ENCODE results near the gene ZNF106.

ZNF106 gene

DNA sequence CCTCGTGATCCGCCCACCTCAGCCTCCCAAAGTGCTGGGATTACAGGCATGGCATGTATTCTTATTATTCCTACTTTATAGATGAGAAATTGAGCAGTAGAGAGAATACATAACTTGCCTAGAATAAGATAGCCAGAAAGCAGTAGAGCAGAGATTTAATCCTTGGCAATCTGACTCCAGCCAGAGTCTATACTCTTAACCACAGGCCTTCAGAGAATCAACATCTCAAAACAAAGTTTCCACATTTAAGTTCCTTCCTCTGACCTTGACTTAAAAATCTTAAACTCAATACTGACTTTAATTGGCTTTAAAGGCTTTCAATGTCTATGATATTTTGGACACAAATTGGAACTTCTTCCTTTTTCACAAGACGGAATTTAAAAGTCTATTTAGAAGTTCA, 37.1 kb downstream of the ZNF106 start:
- no peak for DNase-seq

DNA sequence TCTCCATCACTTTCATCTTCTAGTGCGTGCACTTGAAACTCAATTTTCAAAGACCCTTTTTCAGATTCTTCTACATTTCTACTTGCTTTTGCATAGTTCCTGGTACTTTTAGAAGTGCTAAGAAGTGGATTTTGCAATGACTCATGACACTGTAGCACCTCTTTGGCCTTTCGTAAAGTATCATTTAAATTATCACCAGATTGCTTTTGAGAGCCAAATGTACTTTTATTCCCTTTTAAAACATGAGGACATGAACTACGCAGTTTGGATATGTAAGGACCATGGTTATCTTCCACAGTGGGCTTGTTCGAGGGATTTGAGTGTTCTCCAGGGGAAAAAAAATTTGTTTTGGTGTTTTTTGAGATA, 40.5 kb downstream of the ZNF106 start:
- H3K4me1 Mint-ChIP-seq (ENCODE audit: low read depth): no peaks in the 10 kb centered on the region
- no peak overlapping the region for H3K27ac Mint-ChIP-seq
- no peaks in the 10 kb centered on the region for H3K9me3 Mint-ChIP-seq
- no peak overlapping the region for H3K4me3 Mint-ChIP-seq
- DNase-seq: no peak
- H3K27me3 Mint-ChIP-seq: no peaks in the 10 kb centered on the region
- peaks cover 75% of the 10 kb centered on the region for H3K36me3 Mint-ChIP-seq (ENCODE audit: low read depth)

More for the DNA sequence above, 37.1 kb downstream of the ZNF106 start:
- Mint-ChIP-seq H3K9me3 (no peaks in the 10 kb centered on the region), H3K27me3 (no peaks in the 10 kb centered on the region), H3K4me1 (ENCODE audit: low read depth) (peaks cover 4% of the 10 kb centered on the region), H3K27ac (no peak overlapping the region), H3K4me3 (no peak overlapping the region), H3K36me3 (ENCODE audit: low read depth) (peaks cover 52% of the 10 kb centered on the region)

DNA sequence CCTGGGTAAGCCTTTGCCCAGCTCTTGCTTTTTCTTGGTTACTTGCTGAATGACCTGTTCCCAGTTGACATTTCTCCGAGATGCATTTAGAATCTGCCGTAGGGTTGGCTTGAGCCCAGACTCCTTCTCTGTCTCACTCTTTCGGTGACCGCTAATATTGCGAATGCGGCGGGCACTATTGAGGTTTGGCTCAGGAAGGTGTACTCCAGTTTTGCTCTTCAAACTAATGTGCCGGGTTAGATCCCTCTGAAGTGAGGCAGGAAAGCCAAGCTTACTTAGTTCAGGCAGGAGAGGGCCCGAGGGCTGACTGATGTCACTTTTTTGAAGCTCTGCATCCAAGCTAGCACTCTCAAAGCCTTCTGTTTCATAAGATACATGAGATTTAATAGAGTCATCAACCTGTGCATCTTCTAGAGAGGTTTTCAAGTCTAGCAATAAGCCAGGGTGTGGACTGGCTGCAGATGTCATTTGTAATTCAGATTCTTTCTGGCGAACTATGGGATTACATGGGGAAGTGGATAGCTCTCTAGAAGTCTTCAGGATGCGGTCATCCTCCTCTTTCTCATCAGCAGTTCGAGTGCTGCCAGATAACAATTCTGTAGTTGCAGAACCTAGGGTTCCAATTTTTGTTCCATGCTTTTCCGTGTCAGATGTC, 41.0 kb downstream of the ZNF106 start:
- Mint-ChIP-seq H3K27ac (no peak overlapping the region), H3K36me3 (ENCODE audit: low read depth) (peaks cover 78% of the 10 kb centered on the region), H3K9me3 (no peaks in the 10 kb centered on the region), H3K4me1 (ENCODE audit: low read depth) (no peaks in the 10 kb centered on the region), H3K27me3 (no peaks in the 10 kb centered on the region), H3K4me3 (no peak overlapping the region)
- DNase-seq: no peak

DNA sequence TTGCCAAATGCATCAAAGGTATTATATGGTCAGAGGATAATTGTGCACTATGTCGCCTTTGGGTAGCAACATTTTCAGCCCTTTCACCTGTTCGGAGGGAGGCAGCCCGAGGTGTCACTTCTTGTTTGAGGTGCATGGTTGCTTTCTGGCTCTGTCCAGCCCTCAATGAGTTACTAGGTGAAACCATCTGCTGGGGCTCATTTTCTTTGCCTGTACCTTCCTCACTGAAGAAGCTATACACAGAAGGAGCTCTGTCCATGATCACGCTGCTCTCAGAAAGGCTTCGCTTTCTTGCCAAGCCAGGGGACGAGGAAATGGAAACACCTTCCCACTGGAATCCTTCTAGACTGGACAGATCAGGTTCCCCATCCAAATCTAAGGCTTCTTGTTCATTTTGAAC, 42.7 kb downstream of the ZNF106 start:
- Mint-ChIP-seq H3K27ac (peak overlapping the region; percentile 12), H3K27me3 (no peaks in the 10 kb centered on the region), H3K36me3 (ENCODE audit: low read depth) (peaks cover 81% of the 10 kb centered on the region), H3K4me3 (no peak overlapping the region), H3K9me3 (no peaks in the 10 kb centered on the region), H3K4me1 (ENCODE audit: low read depth) (no peaks in the 10 kb centered on the region)
- no peak for DNase-seq

DNA sequence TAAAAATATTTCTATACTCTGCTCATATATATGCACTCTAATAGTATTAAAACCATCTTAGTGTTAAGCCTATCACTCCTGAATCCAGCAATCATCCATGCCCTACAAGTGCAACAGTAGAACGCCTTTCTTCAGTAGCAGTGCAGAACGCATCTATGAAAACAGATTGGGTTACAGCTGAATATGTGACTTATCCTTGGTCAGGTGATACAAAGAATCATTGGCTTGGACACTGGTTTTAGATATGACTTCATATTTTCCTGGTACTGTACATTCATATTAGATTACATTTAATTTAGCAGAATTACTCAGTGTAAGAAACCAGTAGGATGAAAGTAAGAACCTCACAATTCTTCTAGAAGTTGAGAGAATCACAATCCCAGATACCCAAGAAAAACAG, 43.3 kb downstream of the ZNF106 start:
- peaks cover 83% of the 10 kb centered on the region for H3K36me3 Mint-ChIP-seq (ENCODE audit: low read depth)
- no peaks in the 10 kb centered on the region for H3K9me3 Mint-ChIP-seq
- no peak for DNase-seq
- H3K27ac Mint-ChIP-seq: peak overlapping the region; percentile 12
- no peaks in the 10 kb centered on the region for H3K27me3 Mint-ChIP-seq
- H3K4me3 Mint-ChIP-seq: no peak overlapping the region
- H3K4me1 Mint-ChIP-seq (ENCODE audit: low read depth): no peaks in the 10 kb centered on the region

DNA sequence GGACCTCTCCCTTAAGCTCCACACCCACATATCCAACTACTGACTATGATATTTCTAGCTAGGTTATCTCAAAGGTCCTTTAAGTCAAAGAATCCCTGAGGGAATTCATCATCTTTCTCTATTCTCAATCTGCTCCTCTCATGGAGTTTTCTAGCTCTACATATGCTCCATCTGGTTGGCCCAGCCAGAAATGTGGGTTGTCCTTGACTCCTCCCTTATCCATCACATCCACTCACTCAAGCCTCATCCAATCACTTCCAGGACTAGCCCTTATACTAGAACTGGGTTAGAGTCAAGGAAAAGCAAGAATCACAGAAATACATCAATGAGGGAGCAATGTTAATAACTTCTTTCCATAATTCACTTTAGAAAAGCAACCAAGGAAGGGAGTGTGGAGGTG, 45.4 kb downstream of the ZNF106 start:
- H3K4me3 Mint-ChIP-seq: no peak overlapping the region
- no peak for DNase-seq
- no peak overlapping the region for H3K27ac Mint-ChIP-seq
- H3K9me3 Mint-ChIP-seq: no peaks in the 10 kb centered on the region
- no peaks in the 10 kb centered on the region for H3K27me3 Mint-ChIP-seq
- H3K4me1 Mint-ChIP-seq (ENCODE audit: low read depth): no peaks in the 10 kb centered on the region
- H3K36me3 Mint-ChIP-seq (ENCODE audit: low read depth): peaks cover 80% of the 10 kb centered on the region

DNA sequence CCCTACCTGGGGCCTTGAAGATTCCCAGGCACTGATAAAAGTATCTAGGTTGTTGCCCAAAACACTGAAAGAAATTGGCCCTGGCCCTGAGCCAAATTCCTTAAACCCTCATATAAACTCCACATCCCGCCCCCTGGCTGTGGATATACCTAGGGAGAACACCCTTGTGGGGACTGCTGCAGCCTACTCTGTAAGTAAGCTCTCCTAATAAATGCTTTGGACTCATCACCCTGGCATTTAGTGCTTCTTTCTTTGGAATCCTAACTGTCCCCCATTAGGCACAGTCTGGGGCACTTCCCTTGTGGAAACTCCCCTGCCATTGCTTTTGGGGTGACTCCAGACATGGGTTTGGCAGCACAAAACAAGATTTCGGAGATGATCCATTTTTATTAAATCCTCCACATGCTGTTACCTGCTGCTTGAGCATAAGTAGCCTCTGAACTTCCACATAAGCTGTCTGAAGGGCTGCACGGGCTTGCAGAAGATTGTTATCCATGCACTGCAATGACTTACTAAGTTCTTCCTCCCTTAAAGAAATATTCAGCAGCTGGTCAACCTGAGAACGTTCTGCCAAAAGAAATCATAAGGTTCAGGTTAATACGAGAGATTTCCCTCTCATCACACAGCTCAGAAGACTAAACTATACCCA, 46.4 kb downstream of the ZNF106 start:
- peaks cover 76% of the 10 kb centered on the region for H3K36me3 Mint-ChIP-seq (ENCODE audit: low read depth)
- DNase-seq: no peak
- no peak overlapping the region for H3K27ac Mint-ChIP-seq
- H3K4me3 Mint-ChIP-seq: no peak overlapping the region
- H3K4me1 Mint-ChIP-seq (ENCODE audit: low read depth): no peaks in the 10 kb centered on the region
- no peaks in the 10 kb centered on the region for H3K27me3 Mint-ChIP-seq
- no peaks in the 10 kb centered on the region for H3K9me3 Mint-ChIP-seq

DNA sequence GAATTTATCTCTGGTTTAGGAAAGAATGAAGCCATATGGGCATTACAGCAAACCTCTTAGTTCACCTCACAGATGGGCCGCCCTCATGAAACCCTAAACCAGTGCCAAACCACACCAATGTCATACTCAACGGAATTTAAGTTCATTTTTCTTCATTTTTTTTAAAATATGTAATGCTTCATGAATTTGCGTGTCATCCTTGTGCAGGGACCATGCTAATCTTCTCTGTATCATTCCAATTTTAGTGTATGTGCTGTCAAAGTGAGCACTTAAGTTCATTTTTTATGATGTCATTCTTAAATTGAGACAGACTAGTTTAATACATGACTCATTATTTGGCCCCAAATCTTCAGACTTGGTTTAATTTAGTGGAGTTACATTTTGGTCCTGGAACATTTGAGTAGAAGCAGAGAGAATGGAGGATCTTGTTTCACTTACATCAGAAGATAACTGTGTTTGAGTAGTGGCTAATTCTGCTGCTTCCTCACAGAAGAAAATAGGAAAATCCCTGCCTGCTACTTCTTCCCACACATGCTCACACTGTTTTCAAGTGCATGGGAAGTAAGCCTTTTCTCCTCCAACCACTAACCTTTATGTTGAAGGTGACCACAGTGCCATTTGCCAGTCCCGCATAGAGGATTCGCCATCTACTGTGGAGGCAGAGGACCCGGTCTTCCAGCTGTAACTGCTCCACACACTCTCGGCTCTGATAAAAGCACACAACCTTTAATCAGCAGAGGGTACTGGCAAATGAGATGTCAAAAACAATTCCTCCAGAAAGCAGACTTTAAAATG, 63.3 kb downstream of the ZNF106 start:
- Mint-ChIP-seq H3K27ac (peak overlapping the region; percentile 86), H3K36me3 (ENCODE audit: low read depth) (peaks cover 90% of the 10 kb centered on the region), H3K4me3 (no peak overlapping the region), H3K9me3 (no peaks in the 10 kb centered on the region), H3K27me3 (no peaks in the 10 kb centered on the region), H3K4me1 (ENCODE audit: low read depth) (peaks cover 6% of the 10 kb centered on the region)
- no peak for DNase-seq

DNA sequence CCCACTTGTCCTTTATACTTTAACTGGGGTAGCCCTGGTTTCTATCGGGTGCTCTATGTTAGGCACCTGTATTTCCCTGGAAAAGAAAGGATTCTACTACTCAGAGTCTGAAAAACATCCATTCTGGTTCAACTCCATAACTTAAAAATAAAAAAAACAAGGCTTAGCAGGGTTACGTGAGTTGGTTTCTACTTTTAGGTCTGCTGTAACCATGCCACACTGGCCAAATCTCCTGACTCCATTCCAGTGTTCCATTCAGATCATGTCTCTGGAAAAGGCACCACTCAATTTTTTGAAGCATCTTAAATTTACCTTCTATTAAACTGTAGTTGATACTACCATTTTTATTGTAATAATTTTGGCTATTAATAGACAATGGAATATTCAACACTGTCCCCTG, 69.6 kb downstream of the ZNF106 start:
- DNase-seq: no peak
- H3K36me3 Mint-ChIP-seq (ENCODE audit: low read depth): peaks cover 94% of the 10 kb centered on the region
- H3K4me1 Mint-ChIP-seq (ENCODE audit: low read depth): no peaks in the 10 kb centered on the region
- no peaks in the 10 kb centered on the region for H3K27me3 Mint-ChIP-seq
- H3K27ac Mint-ChIP-seq: peak overlapping the region; percentile 16
- no peak overlapping the region for H3K4me3 Mint-ChIP-seq
- no peaks in the 10 kb centered on the region for H3K9me3 Mint-ChIP-seq

DNA sequence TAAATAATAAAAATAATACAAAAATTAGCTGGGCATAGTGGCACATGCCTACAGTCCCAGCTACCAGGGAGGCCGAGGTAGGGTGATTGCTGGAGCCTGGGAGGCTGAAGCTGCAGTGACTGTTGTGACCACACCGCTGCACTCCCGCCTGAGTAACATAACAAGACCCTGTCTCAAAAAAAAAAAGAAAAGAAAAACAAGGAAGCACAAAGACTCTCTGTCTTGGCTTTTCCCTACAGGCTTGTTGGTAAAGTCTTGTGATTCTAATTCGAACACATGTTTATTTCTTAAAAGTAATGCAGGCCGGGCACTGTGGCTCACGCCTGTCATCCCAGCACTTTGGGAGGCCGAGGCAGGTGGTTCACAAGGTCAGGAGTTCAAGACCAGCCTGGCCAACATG, 71.6 kb downstream of the ZNF106 start:
- Mint-ChIP-seq H3K27ac (no peak overlapping the region), H3K4me1 (ENCODE audit: low read depth) (no peaks in the 10 kb centered on the region), H3K27me3 (no peaks in the 10 kb centered on the region), H3K9me3 (no peaks in the 10 kb centered on the region), H3K4me3 (no peak overlapping the region), H3K36me3 (ENCODE audit: low read depth) (peaks cover 93% of the 10 kb centered on the region)
- no peak for DNase-seq

DNA sequence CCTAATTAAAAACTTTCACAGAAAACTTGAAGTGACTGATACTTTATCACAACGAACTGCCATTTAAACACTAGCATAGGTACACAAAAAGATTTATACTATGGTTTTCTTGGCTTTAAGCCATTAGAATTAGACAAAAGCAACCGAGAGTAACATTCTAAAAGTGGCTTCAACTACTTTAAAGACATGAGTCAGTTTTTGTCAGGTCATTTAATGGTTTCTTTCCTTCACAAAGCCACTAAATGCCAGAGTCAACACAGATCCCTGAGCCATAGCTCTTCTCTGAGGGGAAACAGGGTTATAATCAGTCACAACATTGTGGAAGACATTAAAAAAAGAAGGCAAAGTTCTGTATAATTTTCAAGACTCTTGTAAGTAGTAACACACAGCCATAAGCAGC, 77.0 kb downstream of the ZNF106 start:
- Mint-ChIP-seq H3K36me3 (ENCODE audit: low read depth) (peaks cover 84% of the 10 kb centered on the region), H3K4me3 (no peak overlapping the region), H3K27me3 (no peaks in the 10 kb centered on the region), H3K9me3 (no peaks in the 10 kb centered on the region), H3K4me1 (ENCODE audit: low read depth) (no peaks in the 10 kb centered on the region), H3K27ac (peak overlapping the region; percentile 26)
- no peak for DNase-seq

DNA sequence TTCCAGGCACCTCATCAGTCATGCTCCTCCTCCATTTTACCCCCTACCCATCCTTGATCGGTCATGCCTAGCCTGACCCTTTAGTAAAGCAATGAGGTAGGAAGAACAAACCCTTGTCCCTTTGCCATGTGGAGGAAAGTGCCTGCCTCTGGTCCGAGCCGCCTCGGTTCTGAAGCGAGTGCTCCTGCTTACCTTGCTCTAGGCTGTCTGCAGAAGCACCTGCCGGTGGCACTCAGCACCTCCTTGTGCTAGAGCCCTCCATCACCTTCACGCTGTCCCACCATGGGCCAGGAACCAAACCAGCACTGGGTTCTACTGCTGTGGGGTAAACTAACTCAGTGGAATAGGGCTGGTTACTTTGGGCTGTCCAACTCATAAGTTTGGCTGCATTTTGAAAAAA, 79.1 kb downstream of the ZNF106 start:
- no peaks in the 10 kb centered on the region for H3K4me1 Mint-ChIP-seq (ENCODE audit: low read depth)
- H3K27ac Mint-ChIP-seq: no peak overlapping the region
- no peak overlapping the region for H3K4me3 Mint-ChIP-seq
- H3K27me3 Mint-ChIP-seq: no peaks in the 10 kb centered on the region
- peaks cover 66% of the 10 kb centered on the region for H3K36me3 Mint-ChIP-seq (ENCODE audit: low read depth)
- no peak for DNase-seq
- H3K9me3 Mint-ChIP-seq: no peaks in the 10 kb centered on the region

DNA sequence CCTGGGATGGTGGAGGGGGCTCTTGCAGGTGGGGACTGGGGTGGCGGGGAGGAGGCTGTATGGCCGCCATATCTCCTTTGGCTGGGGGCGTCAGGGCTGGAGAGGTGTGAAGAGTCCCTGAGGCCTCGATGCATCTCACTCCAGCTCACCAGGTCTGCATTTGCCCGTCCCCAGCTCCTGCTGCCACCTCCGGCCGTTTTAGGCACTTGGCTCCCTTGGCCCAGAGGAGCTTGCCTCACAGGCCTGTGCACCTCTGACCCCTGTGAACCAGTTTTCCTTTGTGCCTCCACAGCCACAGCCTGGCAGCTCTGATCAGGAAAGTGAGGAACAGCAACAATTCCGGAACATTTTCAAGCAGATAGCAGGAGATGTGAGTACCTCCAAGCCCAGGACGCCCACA, 81.9 kb downstream of the ZNF106 start:
- Mint-ChIP-seq H3K27ac (no peak overlapping the region), H3K4me3 (no peak overlapping the region), H3K4me1 (ENCODE audit: low read depth) (no peaks in the 10 kb centered on the region), H3K36me3 (ENCODE audit: low read depth) (peaks cover 38% of the 10 kb centered on the region), H3K9me3 (no peaks in the 10 kb centered on the region), H3K27me3 (no peaks in the 10 kb centered on the region)
- DNase-seq: no peak

DNA sequence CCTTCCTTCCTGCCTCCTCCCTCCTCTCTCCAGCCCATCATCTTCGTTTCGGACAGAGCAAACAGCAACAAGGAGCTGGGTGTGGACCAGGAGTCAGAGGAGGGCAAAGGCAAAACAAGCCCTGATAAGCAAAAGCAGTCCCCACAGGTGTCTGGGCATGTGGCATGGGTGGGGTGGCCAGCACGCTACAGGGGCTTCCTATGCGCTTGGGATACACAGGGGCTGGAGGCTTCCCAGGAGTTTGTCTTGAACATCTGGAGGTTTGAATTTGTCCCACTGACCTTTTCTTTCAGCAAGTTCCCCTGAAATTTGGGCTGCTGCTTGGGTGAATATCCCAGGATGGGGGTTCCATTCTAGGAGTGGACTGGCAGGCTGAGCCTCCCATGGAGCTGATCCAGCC, 82.8 kb downstream of the ZNF106 start:
- no peak for DNase-seq
- Mint-ChIP-seq H3K27ac (no peak overlapping the region), H3K4me3 (no peak overlapping the region), H3K27me3 (no peaks in the 10 kb centered on the region), H3K4me1 (ENCODE audit: low read depth) (no peaks in the 10 kb centered on the region), H3K36me3 (ENCODE audit: low read depth) (peaks cover 29% of the 10 kb centered on the region), H3K9me3 (no peaks in the 10 kb centered on the region)

DNA sequence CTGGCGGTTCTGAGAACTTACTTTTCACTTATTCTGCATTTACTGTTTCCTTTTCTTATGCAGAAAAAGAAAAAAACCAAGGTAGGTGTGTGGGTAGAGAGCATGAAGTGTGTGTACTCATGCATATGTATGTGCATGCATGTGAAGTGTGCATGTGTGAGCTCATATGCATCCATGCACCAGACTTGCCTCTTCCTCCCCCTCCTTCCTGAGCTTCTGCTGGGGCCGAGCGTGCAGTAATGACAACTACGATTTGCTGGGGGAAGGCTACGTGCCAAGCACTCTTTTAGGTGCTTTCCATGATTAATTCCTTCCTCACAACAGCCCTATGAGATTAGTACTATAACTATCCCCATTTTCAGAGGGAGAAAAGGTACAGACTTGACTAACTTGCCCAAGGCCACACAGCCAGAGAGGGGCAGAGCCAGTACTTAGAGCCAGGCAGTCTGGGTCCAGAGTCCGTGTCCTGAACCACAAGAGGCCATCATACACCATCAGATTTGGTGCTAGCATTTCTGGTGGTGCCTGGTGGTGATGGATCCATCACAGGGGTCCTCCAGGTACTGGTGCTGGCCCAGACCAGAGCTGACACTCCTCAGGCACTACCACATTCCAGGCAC, 85.0 kb downstream of the ZNF106 start:
- H3K36me3 Mint-ChIP-seq (ENCODE audit: low read depth): peaks cover 11% of the 10 kb centered on the region
- H3K9me3 Mint-ChIP-seq: no peaks in the 10 kb centered on the region
- H3K4me1 Mint-ChIP-seq (ENCODE audit: low read depth): peaks cover 9% of the 10 kb centered on the region
- no peak for DNase-seq
- H3K27ac Mint-ChIP-seq: no peak overlapping the region
- H3K27me3 Mint-ChIP-seq: no peaks in the 10 kb centered on the region
- no peak overlapping the region for H3K4me3 Mint-ChIP-seq

Data from activated T-cell treated with anti-CD3 and anti-CD28 coated beads, Interleukin-2, amount 50 U/mL, for 24 hours (primary cell).